HG03469 (cell line): ENCODE results near the gene AMZ1.

Experiments
- ATAC-seq: cut with Tn5 transposase; IDR thresholded peaks from one replicate; pipeline ENCODE4 v1.9.1; 2021; ENCODE audit warnings: mild to moderate bottlenecking, moderate library complexity, moderate number of reproducible peaks; ENCODE audit not compliant: unreplicated experiment

The AMZ1 gene

DNA sequence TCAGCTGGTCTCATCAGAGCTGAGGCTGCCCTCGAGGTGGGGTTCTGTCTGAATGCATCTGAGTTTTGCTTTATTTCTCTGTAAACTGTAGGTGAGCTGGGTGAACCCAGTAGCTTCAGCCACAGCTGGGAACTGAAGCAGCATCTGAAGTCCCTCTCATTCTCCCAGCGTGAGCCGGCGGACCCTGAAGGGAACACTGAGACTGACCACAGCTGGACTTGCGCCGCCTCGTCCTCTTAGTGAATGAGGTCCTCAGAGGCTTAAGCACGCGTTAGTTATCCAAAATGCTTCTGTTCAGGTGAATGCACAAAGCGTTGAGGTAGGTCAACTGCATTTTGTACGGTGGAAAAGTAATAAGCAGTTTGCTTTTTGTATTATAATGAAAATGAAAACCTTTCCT is 76.6 kb downstream of the AMZ1 start:
- ATAC-seq, result no peak
